HG02642 (cell line): ENCODE measurements around the gene BBS9.

Source experiments
- ATAC-seq: cut with Tn5 transposase; IDR thresholded peaks from one replicate; pipeline ENCODE4 v1.9.1; 2021; ENCODE audit warnings: mild to moderate bottlenecking; ENCODE audit not compliant: unreplicated experiment, poor library complexity

Gene BBS9

GRCh38 chr7:33339074-33339790 is 209.9 kb downstream of the BBS9 start:
- ATAC-seq: no peak

- ATAC-seq: no peak
These were observed 216.7 kb downstream of the BBS9 start for GRCh38 chr7:33346055-33346454.

GRCh38 chr7:33350577-33350976 is 221.2 kb downstream of the BBS9 start:
- ATAC-seq: no peak

- ATAC-seq: no peak
These were observed 222.3 kb downstream of the BBS9 start for GRCh38 chr7:33351709-33352108.

GRCh38 chr7:33354201-33354600 is 224.8 kb downstream of the BBS9 start:
- no peak for ATAC-seq

GRCh38 chr7:33355386-33355785 is 226.0 kb downstream of the BBS9 start:
- no peak for ATAC-seq

GRCh38 chr7:33356336-33356735 is 227.0 kb downstream of the BBS9 start:
- no peak for ATAC-seq

- no peak for ATAC-seq
These were observed 228.5 kb downstream of the BBS9 start for GRCh38 chr7:33357846-33358245.

GRCh38 chr7:33369888-33370287 is 240.5 kb downstream of the BBS9 start:
- ATAC-seq: no peak

GRCh38 chr7:33373195-33373594 is 243.8 kb downstream of the BBS9 start:
- ATAC-seq: no peak

- ATAC-seq: no peak
These were observed 250.6 kb downstream of the BBS9 start for GRCh38 chr7:33379891-33380525.

GRCh38 chr7:33388332-33388731 is 259.0 kb downstream of the BBS9 start:
- ATAC-seq: no peak

- no peak for ATAC-seq
These were observed 262.8 kb downstream of the BBS9 start for GRCh38 chr7:33392148-33392547.

- no peak for ATAC-seq
These were observed 264.4 kb downstream of the BBS9 start for GRCh38 chr7:33393770-33394169.

- no peak for ATAC-seq
These were observed 266.0 kb downstream of the BBS9 start for GRCh38 chr7:33395340-33395739.

- no peak for ATAC-seq
These were observed 270.3 kb downstream of the BBS9 start for GRCh38 chr7:33399528-33400213.

- no peak for ATAC-seq
These were observed 270.8 kb downstream of the BBS9 start for GRCh38 chr7:33400214-33400538.

- ATAC-seq: no peak
These were observed 280.9 kb downstream of the BBS9 start for GRCh38 chr7:33410266-33410665.

GRCh38 chr7:33411020-33411419 is 281.7 kb downstream of the BBS9 start:
- ATAC-seq: no peak

GRCh38 chr7:33412331-33412730 is 283.0 kb downstream of the BBS9 start:
- ATAC-seq: no peak

- ATAC-seq: no peak
These were observed 288.9 kb downstream of the BBS9 start for GRCh38 chr7:33418251-33418701.
